SK-N-DZ (cell line): Measurements from ENCODE around the gene EPS15.
"Not testable (repeated sequence)": the region's sequence is repeated elsewhere in the genome, so short reads cannot be mapped to it uniquely, and the experiment has no call there.

Source experiments
- DNase-seq: peaks from one replicate; pipeline ENCODE4 v3.0.0-alpha.2; 2015; ENCODE audit warnings: low spot score

Gene EPS15

DNA sequence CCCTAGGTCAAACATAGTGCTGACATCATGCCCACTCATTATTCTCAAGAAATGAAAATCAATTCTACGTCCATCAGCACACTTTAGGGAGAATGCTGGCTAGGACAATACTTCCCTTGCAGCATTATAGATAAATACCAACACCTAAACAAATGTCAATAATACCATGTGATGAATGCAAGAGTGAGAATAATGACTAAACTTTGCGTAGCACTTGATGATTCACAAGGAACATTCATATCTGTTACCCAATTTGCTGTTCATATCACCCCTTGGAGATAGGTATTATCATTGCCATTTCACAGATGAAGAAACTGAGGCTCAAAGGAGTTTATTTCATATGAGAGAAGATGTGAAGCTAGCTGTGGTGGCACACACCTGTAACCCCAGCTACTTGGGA is 24.8 kb upstream of the EPS15 start:
- DNase-seq, result no peak

- no peak for DNase-seq
Observed at GRCh38 chr1:51542158-51542953, 23.3 kb upstream of the EPS15 start.

DNA sequence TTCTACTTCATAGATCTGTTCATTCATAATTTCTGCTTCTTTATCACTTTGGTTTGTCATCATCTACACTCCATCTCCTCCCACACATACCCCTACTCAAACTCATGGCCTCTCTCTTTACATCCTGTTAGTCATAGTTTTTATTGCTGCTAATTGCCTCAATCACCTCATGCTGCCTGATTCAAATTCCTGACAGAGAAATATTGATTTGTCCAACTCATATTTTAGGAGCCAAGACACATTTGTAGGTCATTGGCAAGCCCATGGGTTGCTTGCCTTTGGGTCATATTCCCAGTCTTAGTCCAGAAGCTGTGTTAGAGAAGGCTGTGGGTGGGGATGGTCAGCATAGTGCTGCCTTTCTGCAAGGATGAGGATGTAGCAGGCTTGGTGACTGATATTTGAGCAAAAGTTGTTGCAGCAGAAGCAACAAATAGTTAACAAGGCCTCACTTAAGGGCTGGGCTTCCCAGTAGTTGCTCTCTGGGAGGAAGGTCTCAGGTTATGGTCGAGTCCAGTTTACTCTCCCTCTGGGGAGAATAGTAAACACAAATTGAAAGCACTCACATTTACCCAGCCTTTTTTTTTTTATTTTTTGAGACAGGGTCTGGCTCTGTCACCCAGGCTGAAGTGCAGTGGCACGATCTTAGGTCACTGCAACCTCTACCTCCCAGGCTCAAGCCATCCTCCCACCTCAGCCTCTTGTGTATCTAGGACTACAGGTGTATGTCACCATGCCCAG is 22.4 kb upstream of the EPS15 start:
- DNase-seq, result no peak

DNA sequence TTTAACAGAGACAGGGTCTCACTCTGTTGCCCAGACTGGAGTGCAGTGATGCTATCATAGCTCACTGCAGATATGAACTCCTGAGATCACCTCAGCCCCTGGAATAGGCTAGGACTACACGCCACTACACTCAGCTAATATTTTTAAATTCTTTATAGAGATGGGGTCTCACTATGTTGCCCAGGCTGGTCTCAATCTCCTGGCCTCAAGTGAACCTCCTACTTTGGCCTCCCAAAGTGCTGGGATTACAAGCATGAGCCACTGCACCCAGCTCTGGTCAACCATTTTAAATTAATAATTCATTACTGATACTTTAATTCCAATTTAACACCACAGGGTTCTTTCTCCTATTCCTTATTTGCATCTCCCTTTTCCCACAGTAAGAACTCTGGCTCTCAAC is 18.5 kb upstream of the EPS15 start:
- no peak for DNase-seq

DNA sequence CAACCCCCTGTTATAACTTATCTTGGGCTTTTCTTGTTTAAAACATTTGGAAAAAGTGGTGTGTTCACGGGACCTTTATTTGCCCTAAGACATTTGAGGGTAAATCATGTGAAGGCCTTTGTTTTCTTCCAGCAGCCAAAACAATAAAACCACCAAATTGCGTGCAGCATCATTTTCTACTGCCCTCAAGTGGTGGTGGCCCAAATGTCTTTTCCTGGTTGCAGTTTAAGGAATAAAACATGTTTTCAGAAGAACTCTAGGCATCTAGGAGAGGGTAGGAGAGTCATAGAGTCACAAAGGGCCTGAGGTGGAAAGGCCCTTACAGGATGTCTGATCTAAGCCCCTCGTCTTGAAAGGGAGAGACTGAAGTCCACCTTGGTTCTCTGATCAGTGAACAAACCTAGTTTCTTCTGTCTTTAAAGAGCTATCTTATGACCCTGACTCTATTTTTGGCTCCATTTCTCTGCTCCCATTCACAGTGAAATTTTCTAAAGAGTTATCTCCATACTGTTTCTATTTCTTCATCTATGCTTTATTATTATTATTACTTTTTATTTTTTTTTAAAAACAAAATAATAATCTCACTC is 16.0 kb upstream of the EPS15 start:
- peak; percentile 48 for DNase-seq

DNA sequence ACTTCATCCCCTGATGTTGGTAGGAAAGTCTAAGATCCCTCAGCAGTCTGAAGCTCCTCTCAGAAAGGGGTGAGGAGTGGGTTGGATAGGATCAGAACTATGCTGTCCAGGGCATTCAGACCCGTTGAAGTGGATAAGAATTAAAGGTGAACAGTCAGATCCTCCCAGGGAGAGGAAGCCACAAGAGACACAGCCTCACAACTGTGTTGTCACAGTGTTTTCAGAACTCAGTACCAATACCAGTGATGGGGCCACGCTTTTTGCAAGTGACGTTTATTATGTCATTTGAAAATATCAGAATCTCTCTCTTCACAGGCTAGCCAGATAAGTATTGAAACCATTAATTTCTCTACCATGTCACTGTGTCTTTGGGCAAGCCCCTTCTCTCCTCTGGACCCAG is 15.4 kb upstream of the EPS15 start:
- no peak for DNase-seq

DNA sequence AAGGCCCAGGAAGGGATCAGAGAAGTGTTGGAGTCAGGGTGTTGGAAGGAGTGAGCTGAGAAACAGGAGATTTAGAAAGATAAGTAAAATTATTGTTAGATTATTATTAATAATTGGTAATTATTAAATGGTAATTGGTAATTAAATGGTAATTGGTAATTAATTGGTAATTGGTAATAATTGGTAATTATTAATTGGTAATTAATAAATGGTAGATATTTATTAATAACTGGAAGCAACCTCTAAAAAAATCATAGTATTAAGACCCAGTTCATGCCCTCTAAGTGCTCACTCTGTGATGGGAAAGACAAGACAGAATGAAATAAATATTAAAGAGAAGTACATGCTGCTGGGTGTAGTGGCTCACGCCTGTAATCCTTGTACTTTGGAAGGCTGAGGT is 13.8 kb upstream of the EPS15 start:
- no peak for DNase-seq

DNA sequence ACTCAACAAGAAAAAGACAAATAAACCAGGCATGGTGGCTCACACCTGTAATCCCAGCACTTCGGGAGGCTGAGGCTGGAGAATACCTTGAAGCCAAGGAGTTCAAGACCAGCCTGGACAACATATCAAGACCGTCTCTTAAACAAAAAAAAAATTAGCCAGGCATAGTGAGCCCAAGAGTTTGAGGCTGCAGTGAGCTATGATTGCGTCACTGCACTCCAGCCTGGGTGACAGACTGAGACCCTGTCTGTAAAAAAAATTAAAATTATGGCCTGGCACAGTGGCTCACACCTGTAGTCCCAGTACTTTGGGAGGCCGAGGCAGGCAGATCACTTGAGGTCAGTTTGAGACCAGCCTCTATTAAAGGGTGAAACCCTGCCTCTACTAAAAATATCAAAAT is 11.4 kb upstream of the EPS15 start:
- not testable (repeated sequence) for DNase-seq

- DNase-seq, result no peak
Observed at GRCh38 chr1:51527144-51527543, 8.1 kb upstream of the EPS15 start.

GRCh38 chr1:51526248-51526647 is 7.2 kb upstream of the EPS15 start:
- no peak for DNase-seq

GRCh38 chr1:51525295-51525694 is 6.2 kb upstream of the EPS15 start:
- no peak for DNase-seq

GRCh38 chr1:51524817-51525216 is 5.8 kb upstream of the EPS15 start:
- no peak for DNase-seq

- DNase-seq, result no peak
Observed at GRCh38 chr1:51523931-51524330, 4.9 kb upstream of the EPS15 start.

- DNase-seq, result no peak
Observed at GRCh38 chr1:51520700-51521248, 1.7 kb upstream of the EPS15 start.

DNA sequence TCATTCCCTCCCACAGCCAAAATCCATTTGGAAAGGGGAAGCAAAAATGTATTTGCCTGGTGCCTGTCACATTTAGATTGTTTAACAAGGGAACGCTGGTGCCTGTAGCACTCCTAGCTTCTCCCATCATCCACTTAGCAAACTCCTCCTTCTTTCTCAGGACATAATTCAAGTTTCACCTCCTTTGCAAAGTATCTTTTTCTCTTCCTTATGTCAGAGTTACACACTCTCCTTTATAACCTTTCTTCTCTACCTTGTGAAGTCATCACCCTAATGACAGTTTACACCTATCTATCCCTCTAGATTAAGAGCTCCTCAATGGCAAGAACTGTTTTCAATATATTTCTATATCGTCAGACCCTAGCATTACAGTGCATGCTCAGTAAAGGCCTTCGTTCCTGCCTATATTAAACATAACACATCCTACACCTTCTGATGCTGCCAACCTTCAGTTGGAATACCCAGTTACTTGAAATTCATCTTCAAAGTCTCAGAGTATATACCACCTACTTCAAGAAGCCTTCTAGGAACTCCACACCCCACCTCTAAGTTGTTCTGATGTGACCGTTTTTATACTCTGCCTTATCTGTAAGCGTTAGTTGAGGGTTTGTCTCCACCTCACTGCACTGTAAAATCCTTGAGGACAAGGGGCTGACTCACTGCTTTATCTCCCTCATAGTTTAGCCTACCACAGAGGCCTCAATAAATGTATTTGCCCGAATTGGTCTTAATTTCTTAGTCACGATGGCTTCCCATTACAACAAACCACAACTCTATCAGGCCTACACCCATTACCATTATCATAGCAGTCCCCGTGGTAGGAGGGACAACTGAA is 1.0 kb upstream of the EPS15 start:
- no peak for DNase-seq

DNA sequence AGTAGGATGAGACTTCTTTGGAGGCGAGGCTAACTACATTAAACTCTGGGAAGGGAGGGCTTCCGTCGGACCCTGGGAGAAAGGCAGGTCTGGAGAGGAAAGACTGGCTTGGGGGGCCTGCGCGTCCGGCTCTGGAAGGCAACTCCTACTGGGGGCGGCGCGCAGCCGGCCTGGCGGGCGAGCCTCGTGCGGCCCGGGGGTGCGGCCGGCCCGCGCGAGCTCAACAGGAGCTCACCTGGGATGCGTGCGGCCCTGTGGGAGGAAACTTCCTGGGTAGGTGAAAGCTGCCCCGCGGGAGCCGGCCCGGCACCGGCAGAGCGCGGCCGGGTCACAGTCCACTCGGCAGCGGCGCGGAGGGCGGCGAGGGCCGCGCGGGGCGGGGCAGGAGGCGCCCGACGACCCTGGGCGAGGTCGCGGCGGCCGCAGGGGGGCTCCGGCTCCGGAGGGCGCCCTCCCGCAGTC is 449 bp downstream of the EPS15 start:
- peak; percentile 28 for DNase-seq

GRCh38 chr1:51518033-51518585 is 957 bp downstream of the EPS15 start:
- peak; percentile 22 for DNase-seq

DNA sequence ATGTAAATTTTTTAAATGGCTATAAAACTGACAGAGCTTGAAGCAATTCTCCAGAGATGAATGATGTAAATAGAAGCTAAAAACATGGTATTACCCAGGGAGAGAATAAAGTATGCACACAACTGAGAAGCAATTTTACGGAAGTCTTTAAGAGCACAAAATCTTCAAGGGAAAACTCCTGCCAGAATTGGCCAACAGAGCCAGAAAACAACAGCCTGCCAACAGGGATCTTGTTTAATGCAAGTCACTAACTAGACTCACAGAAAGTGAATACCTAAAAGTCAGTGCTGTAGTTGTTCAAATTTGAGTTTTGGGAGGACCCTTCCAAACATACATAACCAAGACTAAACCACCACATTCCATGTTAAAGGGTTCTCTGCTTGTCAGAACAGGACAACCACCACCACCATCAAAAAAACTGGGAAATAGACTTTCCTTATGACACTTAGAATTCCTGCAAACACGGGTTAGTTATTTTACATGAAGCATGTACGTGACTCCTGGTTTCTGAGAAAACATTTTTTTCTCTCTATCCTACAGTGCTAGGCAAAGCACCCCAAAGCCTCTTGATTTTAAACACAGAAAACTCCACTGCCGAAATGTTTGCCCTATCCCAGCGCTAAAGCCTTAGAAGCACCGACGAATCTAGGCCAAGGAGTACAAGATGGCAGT is 1.6 kb downstream of the EPS15 start:
- DNase-seq, result no peak

GRCh38 chr1:51516649-51517158 is 2.4 kb downstream of the EPS15 start:
- DNase-seq, result no peak

DNA sequence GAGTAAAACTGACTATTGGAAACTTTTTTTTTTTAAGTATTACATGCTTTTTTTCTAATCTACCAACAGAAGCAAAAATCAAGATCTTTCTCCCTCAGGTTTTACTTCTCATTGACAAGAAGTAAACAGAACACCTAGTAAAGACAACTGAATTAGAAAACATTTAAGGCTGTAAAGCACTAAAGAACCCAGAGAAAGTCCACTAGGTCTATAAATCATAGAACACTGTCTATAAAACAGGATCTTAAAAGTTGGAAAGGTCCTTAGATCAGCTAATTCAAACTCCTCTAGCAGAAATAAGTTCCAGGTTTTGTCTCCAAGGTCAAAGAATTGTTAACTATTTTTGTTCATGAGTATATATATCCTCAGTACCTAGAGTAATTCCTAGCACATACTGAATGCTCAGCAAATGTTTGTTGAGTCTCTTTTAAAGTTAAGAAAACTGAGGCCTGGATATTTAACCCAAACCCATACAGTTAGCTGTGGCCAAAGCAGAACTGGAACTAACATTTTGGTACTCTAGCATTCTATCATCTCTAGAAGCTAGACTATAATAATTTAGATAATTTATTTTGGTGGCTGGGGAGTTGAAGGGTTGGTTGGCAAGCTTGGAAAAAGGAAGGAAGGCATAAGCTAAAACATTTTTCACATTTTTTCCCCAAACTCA is 3.0 kb downstream of the EPS15 start:
- no peak for DNase-seq
